ENCODE measurements around the gene ZRANB2.

DNA sequence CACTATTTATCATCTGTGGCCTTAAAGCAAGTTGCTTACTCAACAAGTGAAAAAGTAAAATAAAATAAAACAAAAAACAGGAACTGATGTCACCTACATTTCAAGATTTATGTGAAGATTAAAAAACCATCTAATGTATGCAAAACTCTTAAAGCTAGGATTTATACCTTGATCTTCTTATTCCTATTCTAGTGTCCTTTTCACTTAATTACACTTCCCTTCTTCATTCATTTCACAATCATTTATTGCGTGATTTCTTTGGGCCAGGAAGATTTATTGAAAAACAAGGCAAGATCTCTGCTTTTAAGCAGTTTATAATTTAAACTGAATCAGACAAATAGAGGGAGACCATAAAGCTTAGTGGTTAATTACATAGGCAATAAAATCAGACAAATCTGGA is 51.9 kb downstream of the ZRANB2 start:
- TF ChIP-seq POLR2AphosphoS5 (IDR thresholded peaks at IDR 0.05; ENCODE audit: insufficient read depth in 1 of 2, low read depth in 1 of 2) (no peak), POLR2A (IDR thresholded peaks at IDR 0.05) (no peak)
- TF ChIP-seq, protein P1, sequence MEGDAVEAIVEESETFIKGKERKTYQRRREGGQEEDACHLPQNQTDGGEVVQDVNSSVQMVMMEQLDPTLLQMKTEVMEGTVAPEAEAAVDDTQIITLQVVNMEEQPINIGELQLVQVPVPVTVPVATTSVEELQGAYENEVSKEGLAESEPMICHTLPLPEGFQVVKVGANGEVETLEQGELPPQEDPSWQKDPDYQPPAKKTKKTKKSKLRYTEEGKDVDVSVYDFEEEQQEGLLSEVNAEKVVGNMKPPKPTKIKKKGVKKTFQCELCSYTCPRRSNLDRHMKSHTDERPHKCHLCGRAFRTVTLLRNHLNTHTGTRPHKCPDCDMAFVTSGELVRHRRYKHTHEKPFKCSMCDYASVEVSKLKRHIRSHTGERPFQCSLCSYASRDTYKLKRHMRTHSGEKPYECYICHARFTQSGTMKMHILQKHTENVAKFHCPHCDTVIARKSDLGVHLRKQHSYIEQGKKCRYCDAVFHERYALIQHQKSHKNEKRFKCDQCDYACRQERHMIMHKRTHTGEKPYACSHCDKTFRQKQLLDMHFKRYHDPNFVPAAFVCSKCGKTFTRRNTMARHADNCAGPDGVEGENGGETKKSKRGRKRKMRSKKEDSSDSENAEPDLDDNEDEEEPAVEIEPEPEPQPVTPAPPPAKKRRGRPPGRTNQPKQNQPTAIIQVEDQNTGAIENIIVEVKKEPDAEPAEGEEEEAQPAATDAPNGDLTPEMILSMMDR (IDR thresholded peaks at IDR 0.05) = no peak

All from vagina (tissue), 2 donors.